Measurements from ENCODE around the gene STK11IP. TPM values are rescaled to one million over a fixed set of nuclear protein-coding genes. Genes with fewer than 3 reads are reported as not detected.

The STK11IP gene, protein sequence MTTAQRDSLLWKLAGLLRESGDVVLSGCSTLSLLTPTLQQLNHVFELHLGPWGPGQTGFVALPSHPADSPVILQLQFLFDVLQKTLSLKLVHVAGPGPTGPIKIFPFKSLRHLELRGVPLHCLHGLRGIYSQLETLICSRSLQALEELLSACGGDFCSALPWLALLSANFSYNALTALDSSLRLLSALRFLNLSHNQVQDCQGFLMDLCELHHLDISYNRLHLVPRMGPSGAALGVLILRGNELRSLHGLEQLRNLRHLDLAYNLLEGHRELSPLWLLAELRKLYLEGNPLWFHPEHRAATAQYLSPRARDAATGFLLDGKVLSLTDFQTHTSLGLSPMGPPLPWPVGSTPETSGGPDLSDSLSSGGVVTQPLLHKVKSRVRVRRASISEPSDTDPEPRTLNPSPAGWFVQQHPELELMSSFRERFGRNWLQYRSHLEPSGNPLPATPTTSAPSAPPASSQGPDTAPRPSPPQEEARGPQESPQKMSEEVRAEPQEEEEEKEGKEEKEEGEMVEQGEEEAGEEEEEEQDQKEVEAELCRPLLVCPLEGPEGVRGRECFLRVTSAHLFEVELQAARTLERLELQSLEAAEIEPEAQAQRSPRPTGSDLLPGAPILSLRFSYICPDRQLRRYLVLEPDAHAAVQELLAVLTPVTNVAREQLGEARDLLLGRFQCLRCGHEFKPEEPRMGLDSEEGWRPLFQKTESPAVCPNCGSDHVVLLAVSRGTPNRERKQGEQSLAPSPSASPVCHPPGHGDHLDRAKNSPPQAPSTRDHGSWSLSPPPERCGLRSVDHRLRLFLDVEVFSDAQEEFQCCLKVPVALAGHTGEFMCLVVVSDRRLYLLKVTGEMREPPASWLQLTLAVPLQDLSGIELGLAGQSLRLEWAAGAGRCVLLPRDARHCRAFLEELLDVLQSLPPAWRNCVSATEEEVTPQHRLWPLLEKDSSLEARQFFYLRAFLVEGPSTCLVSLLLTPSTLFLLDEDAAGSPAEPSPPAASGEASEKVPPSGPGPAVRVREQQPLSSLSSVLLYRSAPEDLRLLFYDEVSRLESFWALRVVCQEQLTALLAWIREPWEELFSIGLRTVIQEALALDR
- 7.7 TPM for total RNA-seq

DNA sequence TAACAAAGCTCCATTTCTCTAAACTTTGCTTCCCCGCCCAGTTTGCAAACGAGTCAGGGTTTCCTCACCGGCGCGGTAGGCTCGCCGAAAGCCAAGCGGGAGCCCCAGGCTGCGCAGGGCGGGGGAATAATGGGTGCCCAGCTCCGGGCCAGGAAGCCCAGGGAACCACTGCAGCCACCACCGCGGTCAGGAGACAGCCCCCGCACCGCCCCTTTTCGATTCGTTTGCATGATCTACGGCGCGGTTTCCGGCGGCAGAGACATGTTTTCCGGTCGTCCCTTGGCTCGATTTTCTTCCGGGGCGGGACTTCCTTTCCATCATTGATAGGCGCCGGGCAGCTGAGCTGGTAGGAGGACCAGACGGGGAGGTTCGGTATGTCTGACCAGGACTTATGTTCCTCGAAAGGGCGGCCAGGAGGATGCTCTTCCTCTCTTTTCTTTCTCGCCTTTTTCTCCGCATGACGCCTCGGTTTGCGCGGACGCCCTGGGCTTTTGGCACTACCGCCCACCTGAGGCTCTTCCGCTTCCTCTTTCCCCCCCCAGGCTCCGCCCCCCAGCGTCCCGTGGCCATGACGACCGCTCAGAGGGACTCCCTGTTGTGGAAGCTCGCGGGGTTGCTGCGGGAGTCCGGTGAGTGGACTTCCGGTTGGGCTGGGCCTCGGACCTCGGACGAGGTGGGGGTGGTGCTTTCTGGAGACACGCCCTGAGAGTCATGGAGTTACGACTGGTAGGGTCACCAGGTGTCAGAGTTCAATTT, at the start of gene STK11IP:
Gene STK11IP, plus strand, starts transcription at position 306 of the 756 bp plus-strand sequence. Its CDS starts 263 bp downstream, at position 569.
- DNase-seq (ENCODE audit: low spot score): peak; percentile 97
- ATAC-seq: peak; percentile 95

DNA sequence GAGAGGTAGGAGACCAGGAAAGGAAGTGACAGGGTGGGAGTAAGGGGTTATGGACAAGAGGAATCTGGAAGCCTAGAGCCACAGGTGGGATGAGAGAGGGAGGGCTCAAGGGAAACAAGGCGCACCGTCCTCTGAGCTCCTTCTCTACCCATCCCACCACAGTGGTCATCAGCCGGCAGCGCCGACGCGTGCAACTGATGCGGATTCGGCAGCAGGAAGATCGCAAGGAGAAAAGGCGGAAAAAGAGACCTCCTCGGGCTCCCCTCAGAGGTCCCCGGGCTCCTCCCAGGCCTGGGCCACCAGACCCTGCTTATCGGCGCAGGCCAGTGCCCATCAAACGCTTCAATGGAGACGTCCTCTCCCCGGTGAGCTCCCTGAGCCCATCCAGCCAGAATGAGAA, 48.7 kb upstream of the STK11IP start:
- DNase-seq (ENCODE audit: low spot score) (no peak), ATAC-seq (no peak)

DNA sequence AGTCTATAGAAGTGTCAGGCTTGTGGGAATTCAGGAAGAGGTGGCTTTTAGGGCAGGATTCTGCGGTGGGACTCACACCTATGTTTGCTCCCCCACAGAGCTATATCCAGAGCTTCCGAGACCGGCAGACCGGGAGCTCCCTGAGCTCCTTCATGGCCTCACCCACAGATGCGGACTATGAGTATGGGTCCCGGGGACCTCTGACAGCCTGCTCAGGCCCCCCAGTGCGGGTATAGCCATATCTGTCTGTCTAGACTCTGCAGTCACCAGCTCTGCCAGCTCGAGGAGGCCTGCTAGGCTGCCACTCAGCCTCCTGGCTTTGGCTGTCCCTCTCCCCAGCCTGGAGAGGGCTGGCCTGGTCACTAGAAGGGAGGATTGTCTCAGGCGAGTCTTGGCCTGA, 48.0 kb upstream of the STK11IP start:
- DNase-seq (ENCODE audit: low spot score) (no peak), ATAC-seq (no peak)

DNA sequence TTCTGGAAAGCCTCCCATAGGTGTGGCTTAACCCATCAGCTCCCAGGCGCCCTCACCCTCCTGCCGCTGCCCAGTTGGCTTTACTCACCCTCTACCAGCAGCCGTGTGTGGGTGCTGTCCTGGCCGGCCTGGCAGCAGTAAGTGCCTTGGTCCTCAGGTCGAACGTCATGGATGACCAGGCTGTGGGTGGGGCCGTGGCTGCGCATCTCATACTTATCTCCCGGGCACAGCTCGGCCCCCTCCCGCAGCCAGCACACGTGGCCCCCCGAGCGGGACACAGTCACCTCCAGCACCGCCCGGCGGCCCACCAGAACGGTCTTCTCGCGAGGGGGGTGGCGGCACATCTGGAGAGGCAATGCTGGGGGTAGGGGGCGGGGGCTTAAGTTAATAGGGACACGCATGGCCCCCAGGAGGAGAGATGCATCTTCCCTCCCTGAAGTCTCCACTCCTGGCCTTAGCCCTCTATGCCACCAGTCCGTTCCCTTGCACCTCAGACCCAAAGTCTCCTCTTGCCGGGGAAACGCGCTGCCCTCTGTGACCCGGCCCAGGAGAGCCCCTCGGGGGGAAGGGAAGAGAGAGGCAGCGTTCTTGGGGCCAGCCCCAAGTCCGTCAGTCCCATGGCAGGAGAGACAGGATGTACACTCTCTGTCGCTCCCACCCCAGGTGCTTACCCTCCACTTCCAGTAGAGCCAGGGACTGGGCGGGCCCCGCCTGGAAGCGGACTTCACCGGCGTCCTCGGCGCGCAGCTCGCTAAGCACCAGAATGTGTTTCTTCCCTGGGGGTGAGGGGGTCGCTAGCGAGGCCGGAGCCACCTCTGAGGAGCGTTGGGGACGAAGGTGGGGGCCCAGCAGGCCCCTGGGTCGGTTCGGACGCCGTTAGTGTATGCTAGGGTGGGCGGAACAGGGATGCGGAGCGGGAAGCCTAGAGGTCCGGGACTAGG, 45.9 kb upstream of the STK11IP start:
- DNase-seq (ENCODE audit: low spot score) (no peak), ATAC-seq (peak; percentile 2)

DNA sequence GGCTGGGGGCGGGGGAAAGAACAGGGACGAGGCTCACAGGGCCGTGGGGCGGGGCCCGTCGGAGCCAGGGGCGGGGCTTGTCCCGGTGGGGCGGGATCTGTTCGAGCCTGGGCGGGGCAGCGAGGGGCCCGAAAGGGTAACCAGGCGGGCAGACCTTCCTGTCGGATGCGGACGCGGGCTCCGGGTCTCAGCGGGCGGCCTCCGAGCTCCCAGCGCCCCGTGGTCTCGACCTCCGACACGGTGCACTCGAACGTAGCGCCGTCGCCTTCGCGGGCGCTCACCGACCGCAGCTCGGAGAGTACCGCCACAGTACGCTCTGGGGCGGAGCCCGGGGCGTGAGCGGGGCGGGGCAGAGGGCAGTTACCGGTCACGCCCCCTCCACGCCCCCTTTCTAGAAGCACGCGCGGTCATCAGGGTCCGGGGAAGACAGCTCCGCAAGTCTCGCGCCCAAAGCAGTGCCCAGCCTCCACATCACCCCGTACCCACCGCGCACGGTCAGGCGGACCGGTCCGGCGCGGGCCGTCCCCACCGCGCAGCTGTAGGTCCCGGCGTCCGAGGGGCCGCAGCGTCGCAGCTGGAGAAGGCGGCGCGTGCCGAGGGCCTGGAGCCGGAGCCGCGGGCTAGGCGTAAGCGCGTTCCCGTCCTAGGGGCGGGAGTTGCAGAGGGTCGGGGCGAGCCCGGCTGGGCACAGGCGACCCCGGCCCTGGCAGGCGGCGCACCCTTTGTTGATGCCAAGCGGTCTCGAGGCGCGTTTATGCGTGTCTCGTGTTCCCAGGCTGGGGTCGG, 45.1 kb upstream of the STK11IP start:
- DNase-seq (ENCODE audit: low spot score) (peak; percentile 86), ATAC-seq (peak; percentile 96)

DNA sequence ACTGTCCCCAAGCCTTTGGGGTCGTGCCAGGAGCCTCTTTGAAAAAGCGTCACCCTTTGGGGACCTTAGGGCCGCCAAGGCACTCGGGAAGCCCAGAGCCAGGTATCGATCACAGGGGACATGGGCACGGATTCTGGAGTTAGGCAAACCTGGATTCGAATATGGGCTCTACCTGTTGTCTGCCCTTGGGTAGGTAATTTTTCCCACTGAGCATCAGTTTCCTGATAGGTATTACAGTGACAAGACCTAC, 44.6 kb upstream of the STK11IP start:
- ATAC-seq: no peak
- DNase-seq (ENCODE audit: low spot score): no peak

- DNase-seq (ENCODE audit: low spot score) (no peak), ATAC-seq (no peak)
Observed at GRCh38 chr2:219553463-219553963, 44.1 kb upstream of the STK11IP start.

GRCh38 chr2:219554350-219554749, 43.3 kb upstream of the STK11IP start:
- no peak for DNase-seq (ENCODE audit: low spot score)

DNA sequence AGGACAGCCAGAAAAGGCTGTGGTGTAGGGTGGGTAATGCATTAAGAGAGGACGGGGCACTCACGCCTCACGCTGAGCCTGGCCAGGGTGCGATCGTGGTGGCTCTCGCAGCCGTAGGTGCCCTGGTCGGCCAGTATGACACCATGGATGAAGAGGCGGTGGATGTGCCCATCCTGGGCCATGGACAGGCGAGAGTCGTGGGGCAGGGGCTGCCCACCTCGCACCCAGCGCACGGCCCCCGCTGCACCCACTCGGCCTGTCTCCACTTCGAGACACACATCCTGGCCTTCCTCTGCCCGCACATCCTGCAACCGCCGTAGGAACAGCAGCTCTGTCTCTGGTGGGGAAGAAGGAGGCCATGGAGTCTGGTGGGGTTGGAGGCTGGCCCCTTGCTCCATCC, 41.7 kb upstream of the STK11IP start:
- DNase-seq (ENCODE audit: low spot score) (no peak), ATAC-seq (no peak)

More at GRCh38 chr2:219554350-219554749, 43.3 kb upstream of the STK11IP start:
- no peak for ATAC-seq

- ATAC-seq: no peak
Observed at GRCh38 chr2:219556413-219556812, 41.2 kb upstream of the STK11IP start.

GRCh38 chr2:219557320-219557719, 40.3 kb upstream of the STK11IP start:
- DNase-seq (ENCODE audit: low spot score) (no peak), ATAC-seq (no peak)

More at GRCh38 chr2:219556413-219556812, 41.2 kb upstream of the STK11IP start:
- no peak for DNase-seq (ENCODE audit: low spot score)

DNA sequence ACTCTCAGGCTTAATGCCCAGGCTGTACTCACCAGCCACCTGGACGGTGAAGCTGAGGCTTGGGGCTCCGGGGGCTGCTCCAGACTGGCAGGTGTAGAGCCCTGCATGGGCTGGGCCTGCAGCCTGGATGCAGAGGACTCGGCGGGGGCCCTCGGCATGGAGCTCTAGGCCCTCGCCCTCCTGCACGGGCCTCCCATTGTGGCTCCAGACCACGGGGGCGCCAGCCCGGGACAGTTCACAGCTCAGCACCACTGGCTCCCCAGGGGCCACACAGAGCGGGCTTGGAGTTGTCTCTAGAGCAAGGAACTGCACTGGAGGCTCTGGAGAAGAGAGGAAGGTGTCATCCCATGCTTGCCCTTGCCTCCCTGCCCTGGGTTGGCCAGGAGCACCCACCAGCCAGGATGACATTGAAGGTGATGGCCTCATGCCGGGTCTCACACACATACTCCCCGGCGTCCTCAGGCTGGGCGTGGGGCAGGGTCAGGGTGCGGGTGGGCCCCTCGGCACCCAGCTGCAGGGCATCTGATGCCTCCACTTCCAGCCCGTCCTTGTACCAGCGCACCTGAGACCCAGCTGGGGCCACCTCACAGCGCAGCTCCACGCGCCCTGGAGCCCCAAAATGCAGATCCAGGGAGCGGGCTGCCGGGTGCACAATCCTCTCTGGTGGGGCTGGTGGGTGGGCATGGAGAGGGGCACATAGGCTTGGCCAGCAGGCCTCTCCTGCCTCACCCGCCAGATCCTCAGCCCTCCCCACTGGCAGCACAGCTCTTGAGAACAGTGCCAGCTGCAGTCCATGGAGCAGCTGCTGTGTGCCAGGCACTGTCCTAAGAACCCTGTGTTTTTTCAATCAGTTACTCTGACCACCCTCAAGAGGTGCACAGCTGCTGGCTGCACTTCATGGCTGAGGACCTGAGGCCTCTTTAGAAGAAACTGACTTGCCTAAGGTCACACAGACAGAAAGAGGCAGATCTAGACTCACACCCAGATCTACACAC, 39.6 kb upstream of the STK11IP start:
- DNase-seq (ENCODE audit: low spot score): no peak
- no peak for ATAC-seq

GRCh38 chr2:219559156-219559915, 38.3 kb upstream of the STK11IP start:
- DNase-seq (ENCODE audit: low spot score): no peak
- no peak for ATAC-seq

- ATAC-seq: peak; percentile 56
- no peak for DNase-seq (ENCODE audit: low spot score)
Observed at GRCh38 chr2:219560037-219560892, 37.4 kb upstream of the STK11IP start.

DNA sequence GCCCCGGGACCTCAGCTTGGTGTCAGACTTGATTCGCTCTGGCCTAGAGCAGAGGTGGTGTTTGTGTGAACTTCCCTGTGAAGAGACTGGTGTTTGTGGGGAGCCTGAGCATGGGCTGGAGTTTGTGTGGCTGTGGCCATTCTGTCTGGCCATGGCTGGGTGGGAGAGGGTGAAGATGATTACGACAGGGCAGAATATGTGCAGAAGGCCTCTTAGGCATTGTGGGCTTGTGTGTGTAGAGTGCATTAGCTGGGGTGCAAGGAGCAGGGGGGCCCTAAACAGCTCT, 36.8 kb upstream of the STK11IP start:
- peak; percentile 14 for ATAC-seq
- DNase-seq (ENCODE audit: low spot score): no peak
